H9 (cell line): Measurements from ENCODE around the gene PAEP. TPM values are rescaled to one million over a fixed set of nuclear protein-coding genes. Genes with fewer than 3 reads are reported as not detected.
A peak's percentile ranks its signal among the peaks of the same experiment; 100 is the strongest.

ENCODE experiments used
- DNase-seq: peaks from one replicate; pipeline ENCODE4 v3.0.0-alpha.2; 2017
- H2AFZ ChIP-seq: one replicate; pipeline ENCODE4 v1.6.1; 2013; ENCODE audit warnings: mild to moderate bottlenecking, low read length, control low read depth, moderate library complexity
- H2AK5ac ChIP-seq: 2 replicates; pipeline ENCODE4 v1.6.1; 2013; ENCODE audit warnings: low read length, control low read depth, mixed read lengths; ENCODE audit not compliant: insufficient read length
- H2BK120ac ChIP-seq: one replicate; pipeline ENCODE4 v1.6.1; 2013; ENCODE audit warnings: low read depth, mild to moderate bottlenecking, low read length, control low read depth, inconsistent platforms; ENCODE audit not compliant: poor library complexity, severe bottlenecking
- H2BK12ac ChIP-seq: 2 replicates; pipeline ENCODE4 v1.6.1; 2013; ENCODE audit warnings: low read length, control low read depth, mixed read lengths, low read depth; ENCODE audit not compliant: insufficient read length
- H2BK15ac ChIP-seq: 2 replicates; pipeline ENCODE4 v1.6.1; 2013; ENCODE audit warnings: low read depth, low read length, control low read depth
- H2BK20ac ChIP-seq: one replicate; pipeline ENCODE4 v1.6.1; 2013; ENCODE audit warnings: low read depth, mild to moderate bottlenecking, low read length, control low read depth, inconsistent platforms; ENCODE audit not compliant: poor library complexity, severe bottlenecking
- H2BK5ac ChIP-seq: 2 replicates; pipeline ENCODE4 v1.6.1; 2013; ENCODE audit warnings: low read length, control low read depth, mixed read lengths; ENCODE audit not compliant: insufficient read length
- H3K14ac ChIP-seq: 2 replicates; pipeline ENCODE4 v1.6.1; 2013; ENCODE audit warnings: low read length, control low read depth; ENCODE audit not compliant: insufficient read depth
- H3K18ac ChIP-seq: 2 replicates; pipeline ENCODE4 v1.6.1; 2013; ENCODE audit warnings: low read depth, mild to moderate bottlenecking, mixed read lengths, low read length, control low read depth; ENCODE audit not compliant: insufficient read length
- H3K23ac ChIP-seq: 2 replicates; pipeline ENCODE4 v1.6.1; 2013; ENCODE audit warnings: low read length, control low read depth, mixed read lengths, low read depth; ENCODE audit not compliant: insufficient read length
- H3K23me2 ChIP-seq: 2 replicates; pipeline ENCODE4 v1.6.1; 2013; ENCODE audit warnings: low read depth, mild to moderate bottlenecking, mixed read lengths, low read length, control low read depth; ENCODE audit not compliant: insufficient read length, poor library complexity, severe bottlenecking
- H3K27ac ChIP-seq: 2 replicates; pipeline ENCODE4 v1.5.1; 2013; ENCODE audit warnings: low read length, control low read depth, mixed read lengths, low read depth; ENCODE audit not compliant: insufficient read length
- H3K27me3 ChIP-seq: 2 replicates; pipeline ENCODE4 v1.6.1; 2013; ENCODE audit warnings: low read length, control low read depth, inconsistent platforms; ENCODE audit not compliant: insufficient read depth
- H3K4ac ChIP-seq: 2 replicates; pipeline ENCODE4 v1.6.1; 2013; ENCODE audit warnings: low read depth, mild to moderate bottlenecking, control low read depth, inconsistent platforms, low read length, moderate library complexity
- H3K4me1 ChIP-seq: 2 replicates; pipeline ENCODE4 v1.6.1; 2013; ENCODE audit warnings: low read length, control low read depth, inconsistent platforms; ENCODE audit not compliant: insufficient read depth
- H3K4me2 ChIP-seq: 2 replicates; pipeline ENCODE4 v1.6.1; 2013; ENCODE audit warnings: low read length, control low read depth, mixed read lengths; ENCODE audit not compliant: insufficient read length, insufficient read depth
- H3K56ac ChIP-seq: 2 replicates; pipeline ENCODE4 v1.6.1; 2013; ENCODE audit warnings: low read depth, mild to moderate bottlenecking, mixed read lengths, low read length, control low read depth; ENCODE audit not compliant: insufficient read length
- H3K79me1 ChIP-seq: 2 replicates; pipeline ENCODE4 v1.6.1; 2013; ENCODE audit warnings: low read depth, mild to moderate bottlenecking, moderate library complexity, low read length, control low read depth, inconsistent platforms; ENCODE audit not compliant: insufficient read depth, poor library complexity, severe bottlenecking
- H3K79me2 ChIP-seq: 2 replicates; pipeline ENCODE4 v1.6.1; 2013; ENCODE audit warnings: low read length, control low read depth, inconsistent platforms; ENCODE audit not compliant: insufficient read depth
- H3K9ac ChIP-seq: 2 replicates; pipeline ENCODE4 v1.6.1; 2013; ENCODE audit warnings: low read length, control low read depth, mixed read lengths; ENCODE audit not compliant: insufficient read length; ENCODE audit errors: extremely low read depth
- H3K9me3 ChIP-seq: one replicate; pipeline ENCODE4 v1.6.1; 2013; ENCODE audit warnings: low read depth, low read length, inconsistent platforms; ENCODE audit not compliant: control insufficient read depth
- H3T11ph ChIP-seq: one replicate; pipeline ENCODE4 v1.6.1; 2013; ENCODE audit warnings: mild to moderate bottlenecking, low read length, control low read depth, inconsistent platforms
- H4K20me1 ChIP-seq: one replicate; pipeline ENCODE4 v1.6.1; 2013; ENCODE audit not compliant: control insufficient read depth, insufficient read length, insufficient read depth
- H4K5ac ChIP-seq: 2 replicates; pipeline ENCODE4 v1.6.1; 2013; ENCODE audit warnings: low read depth, mild to moderate bottlenecking, mixed read lengths, low read length, control low read depth; ENCODE audit not compliant: insufficient read length
- H4K8ac ChIP-seq: replicated peaks from 2 replicates; pipeline ENCODE4 v1.6.1; 2013; ENCODE audit warnings: low read length, control low read depth, mixed read lengths, low read depth; ENCODE audit not compliant: insufficient read length
- H4K91ac ChIP-seq: 2 replicates; pipeline ENCODE4 v1.6.1; 2013; ENCODE audit warnings: low read depth, mild to moderate bottlenecking, moderate library complexity, mixed read lengths, low read length, control low read depth; ENCODE audit not compliant: insufficient read length
- H3K27ac Mint-ChIP-seq, 3 experiments: 2 replicates in 2 of 3; 3 replicates in 1 of 3; pipeline ENCODE4 v1.8.0; 2020 to 2021; ENCODE audit warnings: mixed read lengths in 3 of 3, mild to moderate bottlenecking in 1 of 3, moderate library complexity in 1 of 3
- H3K27me3 Mint-ChIP-seq: 2 replicates; pipeline ENCODE4 v1.8.0; 2021; ENCODE audit warnings: low read depth, mild to moderate bottlenecking, moderate library complexity, mixed read lengths
- H3K36me3 Mint-ChIP-seq, 3 experiments: 2 replicates in 2 of 3; 3 replicates in 1 of 3; pipeline ENCODE4 v1.8.0; 2020 to 2021; ENCODE audit warnings: low read depth in 3 of 3, mixed read lengths in 3 of 3; ENCODE audit not compliant: insufficient read depth in 1 of 3
- H3K4me1 Mint-ChIP-seq, 2 experiments: 2 replicates each; pipeline ENCODE4 v1.8.0; 2020; ENCODE audit warnings: mixed read lengths in 2 of 2
- H3K4me3 Mint-ChIP-seq, 2 experiments: 2 replicates in 1 of 2; 3 replicates in 1 of 2; pipeline ENCODE4 v1.8.0; 2020 to 2021; ENCODE audit warnings: mild to moderate bottlenecking in 2 of 2, mixed read lengths in 2 of 2, moderate library complexity in 1 of 2
- H3K9me3 Mint-ChIP-seq, 2 experiments: 2 replicates in 1 of 2; 3 replicates in 1 of 2; pipeline ENCODE4 v1.8.0; 2020; ENCODE audit warnings: mild to moderate bottlenecking in 2 of 2, mixed read lengths in 2 of 2, moderate library complexity in 1 of 2
- CTCF ChIP-seq: fragments of 200-600 bp; sonication (generic); conservative IDR thresholded peaks from 3 replicates; pipeline ENCODE4 v1.8.0; 2021; ENCODE audit warnings: antibody characterized with exemption, mild to moderate bottlenecking
- WGBS: extraction: QIAGEN DNeasy Blood & Tissue Kit; methylation state at CpG from one replicate; pipeline ENCODE4 v1.1.7; 2013; ENCODE audit warnings: missing lambda C conversion rate, low lambda C conversion rate, mixed read lengths; ENCODE audit not compliant: insufficient read length; ENCODE audit errors: extremely low coverage; 5-methylcytosine and 5-hydroxymethylcytosine counted together
- total RNA-seq: library from RNA; stranded (reverse); gene quantifications from 2 replicates; pipeline ENCODE4 v1.2.1, GENCODE V29; 2021

PAEP gene
- total RNA-seq, 1 experiment from 2014 or later: not detected

DNA sequence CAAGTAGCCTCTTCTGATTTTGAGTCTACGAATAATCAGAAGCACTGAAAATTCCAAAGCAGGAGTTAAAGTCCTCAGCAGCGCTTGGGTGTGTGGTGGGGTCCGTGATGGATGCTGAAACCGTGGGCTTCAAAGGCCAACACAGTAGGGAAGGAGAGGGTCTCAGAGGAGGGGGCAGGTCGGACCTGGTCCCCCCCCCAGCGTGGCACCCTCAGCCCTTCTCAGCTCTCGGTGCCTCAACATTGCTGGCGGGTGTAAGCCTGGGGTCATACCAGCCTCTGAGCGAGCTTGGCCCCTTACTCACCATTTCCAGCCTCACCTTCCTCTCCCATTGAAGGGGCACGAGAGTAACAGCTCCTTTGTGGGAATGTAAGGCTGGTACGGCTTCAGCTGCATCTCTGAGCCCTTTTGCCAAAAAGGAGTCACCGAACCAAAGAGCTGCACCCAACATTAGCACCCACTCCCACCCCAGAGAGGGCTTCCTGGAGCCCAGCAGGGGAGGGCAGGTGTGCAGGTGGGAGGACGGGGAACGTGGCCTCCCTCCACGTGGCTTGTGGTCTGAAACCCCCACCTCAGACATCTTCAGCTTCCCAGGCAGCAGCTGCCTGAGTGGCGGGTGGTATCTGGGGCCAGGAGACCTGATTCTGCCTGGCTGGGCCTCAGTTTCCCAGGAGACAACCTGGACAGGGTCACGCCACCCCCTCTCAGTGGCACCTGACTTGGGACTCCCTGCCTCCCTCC, 47.0 kb upstream of the PAEP start:
- Histone ChIP-seq H3K23me2 (no peaks in the 10 kb centered on the region), H3K27me3 (no peaks in the 10 kb centered on the region), H3K14ac (no peak overlapping the region), H2BK5ac (no peak overlapping the region), H2BK12ac (no peak overlapping the region), H3K56ac (no peak overlapping the region), H2BK120ac (no peak overlapping the region), H2AK5ac (no peak overlapping the region), H2BK15ac (no peak overlapping the region; the same call in 1 of the 2 replicates), H3K9ac (no peak overlapping the region), H2AFZ (no peak overlapping the region), H3K79me1 (no peaks in the 10 kb centered on the region), H3K18ac (no peak overlapping the region), H4K20me1 (no peaks in the 10 kb centered on the region), H4K5ac (no peak overlapping the region), H3K4me1 (0 out of 2 replicates have a peak, but pooled peaks cover 2% of the 10 kb centered on the region), H2BK20ac (no peak overlapping the region), H3T11ph (no peak overlapping the region), H3K9me3 (no peaks in the 10 kb centered on the region), H3K79me2 (no peaks in the 10 kb centered on the region), H3K27ac (no peak overlapping the region), H3K4ac (no peak overlapping the region), H4K91ac (no peak overlapping the region), H3K23ac (no peak overlapping the region), H4K8ac (no peak overlapping the region), H3K4me2 (no peak overlapping the region)
- no peak overlapping the region for H3K27ac Mint-ChIP-seq
- no peak overlapping the region for H3K4me3 Mint-ChIP-seq
- WGBS: no CpG with 5 or more reads among the region's 17 CpGs
- no peak for TF ChIP-seq CTCF
- H3K9me3 Mint-ChIP-seq: peaks cover 0 to 2% of the 10 kb centered on the region in 2 experiments; a peak in 2 of 5 replicates
- H3K4me1 Mint-ChIP-seq: peaks cover 3 to 11% of the 10 kb centered on the region in 2 experiments; a peak in 1 of 4 replicates
- H3K27me3 Mint-ChIP-seq: no peaks in the 10 kb centered on the region
- DNase-seq: peak; percentile 11
- no peaks in the 10 kb centered on the region for H3K36me3 Mint-ChIP-seq
